ENCODE results near the gene LENG9. TPM values are rescaled to one million over a fixed set of nuclear protein-coding genes. Genes with fewer than 3 reads are reported as not detected.
"Not testable (repeated sequence)": the region's sequence is repeated elsewhere in the genome, so short reads cannot be mapped to it uniquely, and the experiment has no call there.

Gene LENG9
- total RNA-seq (6.3 and 7.6 TPM in 2 replicates), polyA plus RNA-seq (0.77 TPM in 1 of 2 replicates, not detected in the other)

DNA sequence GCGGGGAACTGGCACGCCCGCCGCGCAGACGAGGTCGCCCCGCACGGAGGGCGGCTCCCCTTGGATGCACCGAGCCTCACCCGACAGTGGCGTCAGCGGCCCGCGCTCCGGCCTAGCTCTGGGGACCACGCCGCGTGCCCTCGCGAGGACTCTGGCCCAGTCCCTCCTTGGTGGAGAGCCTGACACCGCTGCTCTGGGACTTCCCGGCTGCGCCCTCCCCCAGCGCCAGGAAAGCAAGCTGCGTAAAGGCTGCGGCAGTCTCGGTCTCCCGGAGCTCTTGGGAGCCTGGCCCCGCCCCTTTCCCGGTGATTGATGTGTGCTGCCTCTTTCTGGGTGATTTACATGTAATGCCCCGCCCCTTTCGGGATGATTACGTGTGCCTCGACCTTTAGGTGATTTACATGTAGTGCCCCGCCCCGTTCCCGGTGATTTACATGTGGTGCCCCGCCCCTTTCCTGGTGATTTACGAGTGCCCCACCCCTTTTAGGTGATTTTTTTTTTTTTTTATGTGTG is at the start of gene LENG9:
Gene LENG9, minus strand, starts transcription at position 248 of the 513 bp plus-strand sequence. CDS start 252 bp downstream, outside the sequence.
- peak within 1 kb of the TSS; percentile 89 for H3K27ac ChIP-seq
- H3K9me3 ChIP-seq (ENCODE audit: low read depth): no peaks in the 10 kb centered on the region
- H3K4me3 ChIP-seq: peak within 1 kb of the TSS; percentile 62
- H3K27me3 ChIP-seq: no peaks in the 10 kb centered on the region
- peak; percentile 100 for DNase-seq (ENCODE audit: low read depth in 1 of 2, low spot score in 1 of 2)
- H3K36me3 ChIP-seq: peaks cover 16% of the 10 kb centered on the region
- TF ChIP-seq CTCF (IDR thresholded peaks at IDR 0.05; ENCODE audit: low read depth, low read length): no peak
- no peaks in the 10 kb centered on the region for H3K4me1 ChIP-seq (ENCODE audit: low read depth)

DNA sequence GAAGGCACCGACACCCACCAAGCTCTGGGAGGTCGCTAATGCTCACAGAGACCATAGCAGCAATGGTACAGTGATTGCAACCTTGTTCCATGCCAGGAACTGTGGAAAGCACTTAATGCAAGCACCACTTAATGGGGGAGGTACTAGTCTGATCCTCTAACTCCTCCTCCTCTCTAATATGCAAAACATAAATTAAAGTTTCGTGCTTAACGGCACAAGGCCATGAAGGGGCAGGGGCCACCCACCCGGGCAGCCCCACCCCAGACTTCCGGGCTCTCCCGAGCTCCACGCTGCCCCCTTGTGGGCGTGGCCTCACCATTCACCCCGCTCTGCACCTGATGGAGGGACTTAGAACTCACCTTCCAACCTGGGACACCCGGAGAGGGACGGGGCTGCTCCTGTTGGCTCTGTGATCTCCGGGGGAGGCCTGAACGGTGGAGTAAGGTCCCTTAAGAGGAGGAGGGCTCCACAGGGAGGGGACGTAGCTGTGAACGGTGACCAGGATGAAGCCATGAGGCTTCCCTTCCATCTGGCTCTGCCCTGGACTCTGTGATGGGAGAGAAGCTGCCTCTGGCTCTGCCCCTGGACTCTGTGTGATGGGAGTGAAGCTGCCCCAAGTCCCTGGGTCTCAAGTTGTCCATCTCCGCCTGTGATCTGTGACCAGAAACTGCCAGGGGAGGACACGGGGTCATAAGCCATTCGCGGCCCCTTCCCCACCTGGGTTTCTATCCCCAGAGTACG is 45.8 kb upstream of the LENG9 start:
- not testable (repeated sequence) for H3K27me3 ChIP-seq; H3K4me1 ChIP-seq (ENCODE audit: low read depth); DNase-seq (ENCODE audit: low read depth in 1 of 2, low spot score in 1 of 2); H3K36me3 ChIP-seq; H3K9me3 ChIP-seq (ENCODE audit: low read depth); H3K27ac ChIP-seq; H3K4me3 ChIP-seq

- not testable (repeated sequence) for H3K4me3 ChIP-seq; H3K9me3 ChIP-seq (ENCODE audit: low read depth); H3K27me3 ChIP-seq
Observed at GRCh38 chr19:54508487-54508886, 44.9 kb upstream of the LENG9 start.

GRCh38 chr19:54507824-54508223 is 44.2 kb upstream of the LENG9 start:
- DNase-seq (ENCODE audit: low read depth in 1 of 2, low spot score in 1 of 2): no peak
- H3K27ac ChIP-seq: no peak overlapping the region
- no peak for TF ChIP-seq CTCF (IDR thresholded peaks at IDR 0.05; ENCODE audit: low read depth, low read length)
- no peak overlapping the region for H3K4me3 ChIP-seq
- H3K27me3 ChIP-seq: no peaks in the 10 kb centered on the region
- no peaks in the 10 kb centered on the region for H3K4me1 ChIP-seq (ENCODE audit: low read depth)
- H3K9me3 ChIP-seq (ENCODE audit: low read depth): no peaks in the 10 kb centered on the region
- H3K36me3 ChIP-seq: no peaks in the 10 kb centered on the region

More at GRCh38 chr19:54508487-54508886, 44.9 kb upstream of the LENG9 start:
- H3K4me1 ChIP-seq (ENCODE audit: low read depth); H3K36me3 ChIP-seq; DNase-seq (ENCODE audit: low read depth in 1 of 2, low spot score in 1 of 2); H3K27ac ChIP-seq: not testable (repeated sequence)

DNA sequence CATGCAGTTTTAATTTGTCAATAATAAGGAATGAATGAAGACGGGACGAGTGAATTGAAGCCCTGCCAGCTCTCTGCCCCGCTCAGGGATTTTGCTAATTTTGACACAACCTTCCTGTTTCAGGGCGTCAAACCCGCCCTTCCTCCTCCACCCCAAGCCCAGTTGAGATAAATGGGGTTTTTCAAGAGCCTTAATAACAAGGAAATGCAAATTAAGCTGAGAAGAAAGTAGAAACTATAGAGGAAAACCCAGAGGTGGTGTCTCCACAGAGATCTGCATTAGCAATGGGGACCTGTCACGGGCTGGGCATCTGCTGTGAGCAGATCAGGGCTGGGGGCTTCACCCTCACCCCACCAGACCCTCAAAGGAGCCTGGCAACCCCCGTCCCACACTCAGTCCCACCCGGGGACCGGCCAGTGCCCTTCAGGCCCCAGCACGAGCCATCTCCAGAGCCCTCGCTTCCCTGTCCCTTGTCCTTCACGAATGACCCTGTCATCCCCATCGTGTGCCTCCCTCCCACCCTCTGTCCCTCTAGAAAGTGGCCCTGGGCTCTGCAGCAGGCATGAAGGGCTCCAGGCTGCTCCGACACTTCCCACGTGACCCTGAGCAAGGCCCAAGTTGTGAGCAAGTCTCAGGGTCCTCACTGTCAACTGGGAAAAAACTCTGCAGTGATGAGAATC is 43.6 kb upstream of the LENG9 start:
- H3K4me1 ChIP-seq (ENCODE audit: low read depth); H3K27ac ChIP-seq; H3K9me3 ChIP-seq (ENCODE audit: low read depth); DNase-seq (ENCODE audit: low read depth in 1 of 2, low spot score in 1 of 2); H3K36me3 ChIP-seq; H3K27me3 ChIP-seq; H3K4me3 ChIP-seq: not testable (repeated sequence)

DNA sequence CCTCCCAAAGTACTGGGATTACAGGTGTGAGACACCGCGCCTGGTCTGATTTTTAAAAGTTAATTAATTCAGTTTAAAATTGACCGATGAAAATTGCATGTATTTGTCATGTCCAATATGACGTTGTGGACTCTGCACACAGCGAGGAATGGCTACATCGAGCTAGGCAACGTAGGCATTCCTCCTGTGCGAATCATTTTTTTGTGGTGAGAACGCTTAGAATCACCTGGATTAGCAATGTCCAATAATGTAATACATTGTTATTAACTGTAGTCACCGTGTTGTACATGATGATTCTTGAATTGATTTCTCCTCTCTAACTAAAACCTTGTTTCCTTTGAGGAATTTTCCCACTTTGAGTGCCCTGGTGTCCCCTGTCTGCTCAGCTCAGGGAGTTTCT is 42.5 kb upstream of the LENG9 start:
- H3K4me1 ChIP-seq (ENCODE audit: low read depth): no peaks in the 10 kb centered on the region
- no peak overlapping the region for H3K27ac ChIP-seq
- no peaks in the 10 kb centered on the region for H3K9me3 ChIP-seq (ENCODE audit: low read depth)
- H3K36me3 ChIP-seq: no peaks in the 10 kb centered on the region
- no peak for TF ChIP-seq CTCF (IDR thresholded peaks at IDR 0.05; ENCODE audit: low read depth, low read length)
- H3K27me3 ChIP-seq: no peaks in the 10 kb centered on the region
- no peak for DNase-seq (ENCODE audit: low read depth in 1 of 2, low spot score in 1 of 2)
- no peak overlapping the region for H3K4me3 ChIP-seq

DNA sequence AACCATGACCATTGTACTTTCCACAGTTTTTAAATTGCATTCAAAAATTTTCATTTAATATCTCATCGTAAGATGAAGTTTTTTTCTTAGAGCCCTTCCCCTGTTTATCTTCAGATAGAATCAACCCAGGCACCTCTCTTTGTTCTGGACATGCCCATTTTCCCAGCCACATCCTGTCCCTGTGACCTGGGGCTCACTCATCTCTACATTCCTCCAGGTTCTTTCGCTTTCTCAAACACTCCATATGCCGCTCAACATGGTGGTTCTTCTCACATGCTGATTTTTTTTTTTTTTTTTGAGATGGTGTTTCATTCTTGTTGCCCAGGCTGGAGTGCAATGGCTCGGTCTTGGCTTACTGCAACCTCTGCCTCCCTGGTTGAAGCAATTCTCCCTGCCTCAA is 42.0 kb upstream of the LENG9 start:
- H3K4me1 ChIP-seq (ENCODE audit: low read depth); H3K27me3 ChIP-seq; H3K4me3 ChIP-seq; H3K27ac ChIP-seq; DNase-seq (ENCODE audit: low read depth in 1 of 2, low spot score in 1 of 2); H3K36me3 ChIP-seq; H3K9me3 ChIP-seq (ENCODE audit: low read depth): not testable (repeated sequence)
